ENCODE measurements around the gene TRPC4. TPM values are rescaled to one million over a fixed set of nuclear protein-coding genes. Genes with fewer than 3 reads are reported as not detected.

TRPC4 gene
- total RNA-seq, 6 experiments from 2014 or later: 0.07 to 0.74 (median 0.46) TPM; not detected in 2

- H3K36me3 ChIP-seq: no peaks in the 10 kb centered on the region
- ATAC-seq (no peak), DNase-seq (no peak)
- no peak overlapping the region for H3K4me3 ChIP-seq
- 74% methylated on average over 2 of the region's 2 CpGs for WGBS (ENCODE audit: insufficient coverage, low coverage, low lambda C conversion rate, missing lambda C conversion rate)
- H3K27ac ChIP-seq: no peak overlapping the region
- H3K9me3 ChIP-seq: no peaks in the 10 kb centered on the region
- no peaks in the 10 kb centered on the region for H3K4me1 ChIP-seq
- intact Hi-C loops (cut with DNase I): no loop called here
- TF ChIP-seq POLR2A (IDR thresholded peaks at IDR 0.05): no peak
- TF ChIP-seq, protein P1, sequence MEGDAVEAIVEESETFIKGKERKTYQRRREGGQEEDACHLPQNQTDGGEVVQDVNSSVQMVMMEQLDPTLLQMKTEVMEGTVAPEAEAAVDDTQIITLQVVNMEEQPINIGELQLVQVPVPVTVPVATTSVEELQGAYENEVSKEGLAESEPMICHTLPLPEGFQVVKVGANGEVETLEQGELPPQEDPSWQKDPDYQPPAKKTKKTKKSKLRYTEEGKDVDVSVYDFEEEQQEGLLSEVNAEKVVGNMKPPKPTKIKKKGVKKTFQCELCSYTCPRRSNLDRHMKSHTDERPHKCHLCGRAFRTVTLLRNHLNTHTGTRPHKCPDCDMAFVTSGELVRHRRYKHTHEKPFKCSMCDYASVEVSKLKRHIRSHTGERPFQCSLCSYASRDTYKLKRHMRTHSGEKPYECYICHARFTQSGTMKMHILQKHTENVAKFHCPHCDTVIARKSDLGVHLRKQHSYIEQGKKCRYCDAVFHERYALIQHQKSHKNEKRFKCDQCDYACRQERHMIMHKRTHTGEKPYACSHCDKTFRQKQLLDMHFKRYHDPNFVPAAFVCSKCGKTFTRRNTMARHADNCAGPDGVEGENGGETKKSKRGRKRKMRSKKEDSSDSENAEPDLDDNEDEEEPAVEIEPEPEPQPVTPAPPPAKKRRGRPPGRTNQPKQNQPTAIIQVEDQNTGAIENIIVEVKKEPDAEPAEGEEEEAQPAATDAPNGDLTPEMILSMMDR (IDR thresholded peaks at IDR 0.05): no peak
- no peaks in the 10 kb centered on the region for H3K27me3 ChIP-seq
These were observed 163.5 kb downstream of the TRPC4 start for GRCh38 chr13:37706041-37706440.

- WGBS (ENCODE audit: insufficient coverage, low coverage, low lambda C conversion rate, missing lambda C conversion rate): 44% methylated on average over 4 of the region's 4 CpGs
- ATAC-seq (peak in 1 of 4 donors; percentile 63), DNase-seq (no peak)
- Histone ChIP-seq H3K27me3 (no peaks in the 10 kb centered on the region), H3K4me1 (no peaks in the 10 kb centered on the region), H3K27ac (no peak overlapping the region), H3K9me3 (no peaks in the 10 kb centered on the region), H3K4me3 (no peak overlapping the region), H3K36me3 (no peaks in the 10 kb centered on the region)
- no peak for TF ChIP-seq POLR2A (IDR thresholded peaks at IDR 0.05)
- TF ChIP-seq, protein P1 (IDR thresholded peaks at IDR 0.05): no peak
- intact Hi-C loops (cut with DNase I): no loop called here
These were observed 167.6 kb downstream of the TRPC4 start for GRCh38 chr13:37701972-37702371.

DNA sequence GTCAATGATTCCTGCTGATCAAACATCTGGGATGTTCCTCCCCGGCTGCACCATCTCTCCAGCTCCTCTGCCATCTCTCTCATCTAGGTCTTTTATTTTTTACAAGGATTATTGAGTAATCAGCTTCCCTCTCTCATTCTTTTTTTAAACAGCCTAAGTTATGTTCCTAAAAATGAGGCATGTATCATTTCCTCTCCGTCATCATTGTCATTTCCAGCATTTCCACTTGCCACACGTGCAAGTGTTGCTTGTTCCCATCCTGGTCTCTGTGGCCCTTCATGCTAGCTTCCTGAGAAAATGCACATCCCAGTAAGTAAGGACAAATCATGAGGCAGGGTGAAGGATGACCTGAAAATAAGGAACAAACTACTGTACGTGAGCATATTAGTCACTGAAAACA, 168.3 kb downstream of the TRPC4 start:
- intact Hi-C loops (cut with DNase I): no loop called here
- Histone ChIP-seq H3K9me3 (no peaks in the 10 kb centered on the region), H3K36me3 (no peaks in the 10 kb centered on the region), H3K27ac (peak overlapping the region in 1 of 3 donors; percentile 33), H3K4me1 (no peaks in the 10 kb centered on the region), H3K27me3 (no peaks in the 10 kb centered on the region), H3K4me3 (no peak overlapping the region)
- DNase-seq (no peak), ATAC-seq (peak in 1 of 4 donors; percentile 33)
- TF ChIP-seq, protein P1 (IDR thresholded peaks at IDR 0.05): no peak
- no peak for TF ChIP-seq POLR2A (IDR thresholded peaks at IDR 0.05)
- 27% methylated on average over 4 of the region's 4 CpGs for WGBS (ENCODE audit: insufficient coverage, low coverage, low lambda C conversion rate, missing lambda C conversion rate)

GRCh38 chr13:37700887-37701286, 168.7 kb downstream of the TRPC4 start:
- Histone ChIP-seq H3K4me1 (no peaks in the 10 kb centered on the region), H3K27me3 (no peaks in the 10 kb centered on the region), H3K9me3 (no peaks in the 10 kb centered on the region), H3K27ac (peak overlapping the region in 1 of 3 donors; percentile 33), H3K36me3 (no peaks in the 10 kb centered on the region), H3K4me3 (no peak overlapping the region)
- WGBS (ENCODE audit: insufficient coverage, low coverage, low lambda C conversion rate, missing lambda C conversion rate): 48% methylated on average over 2 of the region's 2 CpGs
- intact Hi-C loops (cut with DNase I): no loop called here
- TF ChIP-seq POLR2A (IDR thresholded peaks at IDR 0.05): no peak
- TF ChIP-seq, protein P1 (IDR thresholded peaks at IDR 0.05): no peak
- DNase-seq: no peak
- peak in 1 of 4 donors; percentile 57 for ATAC-seq

DNA sequence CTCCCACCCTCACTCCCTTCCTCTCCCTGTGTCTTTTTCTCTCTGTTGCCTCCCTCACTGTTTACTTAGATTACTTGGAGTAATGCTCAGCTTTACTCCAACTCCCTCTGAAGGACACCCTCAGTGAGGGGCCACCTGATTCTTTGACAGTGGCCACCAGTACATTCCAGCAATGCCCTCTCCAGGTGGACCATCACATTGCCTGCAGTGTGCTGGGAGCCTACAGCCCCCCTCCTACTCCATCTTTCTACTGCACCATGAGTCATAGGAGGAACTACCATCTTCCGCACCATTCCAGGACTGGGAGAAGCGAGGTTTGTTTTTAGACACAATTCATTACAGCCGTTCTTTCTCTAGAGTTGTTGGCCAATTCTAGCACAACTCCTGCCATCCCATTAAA, 174.4 kb downstream of the TRPC4 start:
- H3K27ac ChIP-seq: no peak overlapping the region
- 43% methylated on average over 3 of the region's 3 CpGs for WGBS (ENCODE audit: insufficient coverage, low coverage, low lambda C conversion rate, missing lambda C conversion rate)
- no peaks in the 10 kb centered on the region for H3K27me3 ChIP-seq
- no peak for TF ChIP-seq POLR2A (IDR thresholded peaks at IDR 0.05)
- TF ChIP-seq, protein P1 (IDR thresholded peaks at IDR 0.05): no peak
- ATAC-seq (no peak), DNase-seq (no peak)
- intact Hi-C loops (cut with DNase I): no loop called here
- H3K4me3 ChIP-seq: no peak overlapping the region
- no peaks in the 10 kb centered on the region for H3K36me3 ChIP-seq
- H3K9me3 ChIP-seq: no peaks in the 10 kb centered on the region
- no peaks in the 10 kb centered on the region for H3K4me1 ChIP-seq
